ENCODE measurements around the gene ELAC1.

The ELAC1 gene

GRCh38 chr18:51011709-51012108 is 43.9 kb downstream of the ELAC1 start:
- no peak for DNase-seq (ENCODE audit: low spot score)
- no peak overlapping the region for H3K27ac ChIP-seq
- POLR2A ChIA-PET (ENCODE audit: low non-redundant PET): no interaction called here
- no peak for TF ChIP-seq CTCF (conservative IDR thresholded peaks at IDR 0.05; ENCODE audit: low read depth)
- CTCF ChIA-PET: interaction anchor here (0.6 kb wide), 2 partner anchors 188 to 201 kb away, joined by 3 to 7 read pairs; no protein-coding TSS in a partner anchor

GRCh38 chr18:51012441-51012840 is 44.6 kb downstream of the ELAC1 start:
- ChIA-PET POLR2A (ENCODE audit: low non-redundant PET) (no interaction called here), CTCF (no interaction called here)
- no peak overlapping the region for H3K27ac ChIP-seq
- TF ChIP-seq CTCF (conservative IDR thresholded peaks at IDR 0.05; ENCODE audit: low read depth): no peak
- DNase-seq (ENCODE audit: low spot score): no peak

GRCh38 chr18:51013259-51013658 is 45.4 kb downstream of the ELAC1 start:
- POLR2A ChIA-PET (ENCODE audit: low non-redundant PET): no interaction called here

GRCh38 chr18:51017140-51017879 is 49.5 kb downstream of the ELAC1 start:
- TF ChIP-seq CTCF (conservative IDR thresholded peaks at IDR 0.05; ENCODE audit: low read depth): no peak
- no peak overlapping the region for H3K27ac ChIP-seq
- DNase-seq (ENCODE audit: low spot score): no peak
- ChIA-PET CTCF (no interaction called here), POLR2A (ENCODE audit: low non-redundant PET) (no interaction called here)

More at GRCh38 chr18:51013259-51013658, 45.4 kb downstream of the ELAC1 start:
- DNase-seq (ENCODE audit: low spot score): no peak
- CTCF ChIA-PET: no interaction called here
- H3K27ac ChIP-seq: no peak overlapping the region
- no peak for TF ChIP-seq CTCF (conservative IDR thresholded peaks at IDR 0.05; ENCODE audit: low read depth)

- ChIA-PET POLR2A (ENCODE audit: low non-redundant PET) (no interaction called here), CTCF (no interaction called here)
- H3K27ac ChIP-seq: no peak overlapping the region
- TF ChIP-seq CTCF (conservative IDR thresholded peaks at IDR 0.05; ENCODE audit: low read depth): no peak
- DNase-seq (ENCODE audit: low spot score): no peak
Measured at GRCh38 chr18:51020536-51020935, 52.7 kb downstream of the ELAC1 start.

DNA sequence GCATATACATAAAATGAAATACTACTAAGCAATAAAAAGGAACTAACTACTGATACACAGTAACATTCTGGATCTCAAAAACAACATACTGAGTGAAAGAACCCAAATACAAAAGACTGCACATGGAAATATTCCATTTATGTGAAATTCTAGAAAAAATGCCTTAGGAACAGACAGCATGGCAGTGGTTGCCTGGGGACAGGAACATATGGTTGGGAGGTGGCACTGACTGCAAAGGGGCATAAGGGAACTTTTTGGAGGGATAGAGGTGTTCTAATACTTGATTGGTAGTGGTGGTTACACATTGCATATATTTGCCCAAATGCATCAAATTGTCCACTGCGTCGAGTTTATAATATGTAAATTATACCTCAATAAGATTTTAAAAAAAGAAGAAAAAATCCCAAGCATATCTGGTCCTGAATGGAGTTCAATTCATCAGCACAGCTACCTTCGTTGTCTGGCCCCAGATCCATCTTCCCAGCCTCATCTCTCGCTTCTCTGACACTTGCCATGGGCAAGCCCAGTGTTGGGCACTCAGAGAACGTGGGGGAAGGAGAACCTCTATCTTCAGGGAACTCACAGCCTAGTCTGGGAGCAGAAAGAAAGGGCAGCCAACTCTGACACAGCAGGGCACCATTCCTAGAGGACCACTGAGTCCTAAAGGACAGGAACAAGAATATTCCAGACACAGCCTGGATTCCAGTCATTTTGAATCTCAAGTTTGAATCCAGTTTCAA is 53.6 kb downstream of the ELAC1 start:
- H3K27ac ChIP-seq: no peak overlapping the region
- DNase-seq (ENCODE audit: low spot score): no peak
- no peak for TF ChIP-seq CTCF (conservative IDR thresholded peaks at IDR 0.05; ENCODE audit: low read depth)
- POLR2A ChIA-PET (ENCODE audit: low non-redundant PET): no interaction called here
- CTCF ChIA-PET: no interaction called here

Data from RWPE1 (cell line).